PFSK-1 (cell line): Measurements from ENCODE around the gene IQGAP3.

Source experiments
- POLR2AphosphoS5 ChIP-seq: IDR thresholded peaks from 2 replicates; pipeline ENCODE4 v1.6.1; 2012; ENCODE audit warnings: low read depth, mild to moderate bottlenecking, control low read depth, low read length, moderate library complexity
- SIN3A ChIP-seq: IDR thresholded peaks from 2 replicates; pipeline ENCODE4 v1.6.1; 2012; ENCODE audit warnings: mild to moderate bottlenecking, low read length, moderate library complexity, borderline replicate concordance; ENCODE audit not compliant: insufficient read depth
- TAF1 ChIP-seq: IDR thresholded peaks from 2 replicates; pipeline ENCODE4 v1.6.1; 2012; ENCODE audit warnings: low read length, control low read depth, borderline replicate concordance; ENCODE audit not compliant: insufficient read depth
- TF ChIP-seq, protein P1 (sequence below), 2 experiments: IDR thresholded peaks; 2 replicates each; pipeline versions ENCODE4 v1.6.1 to v1.8.0; 2011 to 2012; ENCODE audit warnings: low read depth in 2 of 2, low read length in 2 of 2, control low read depth in 1 of 2, inconsistent platforms in 1 of 2, mild to moderate bottlenecking in 1 of 2, moderate library complexity in 1 of 2; ENCODE audit not compliant: insufficient read depth in 1 of 2

GRCh38 chr1:156493154-156493631 is 79.2 kb downstream of the IQGAP3 start:
- TF ChIP-seq POLR2AphosphoS5 (no peak), TAF1 (no peak), SIN3A (no peak)
- TF ChIP-seq, protein P1, sequence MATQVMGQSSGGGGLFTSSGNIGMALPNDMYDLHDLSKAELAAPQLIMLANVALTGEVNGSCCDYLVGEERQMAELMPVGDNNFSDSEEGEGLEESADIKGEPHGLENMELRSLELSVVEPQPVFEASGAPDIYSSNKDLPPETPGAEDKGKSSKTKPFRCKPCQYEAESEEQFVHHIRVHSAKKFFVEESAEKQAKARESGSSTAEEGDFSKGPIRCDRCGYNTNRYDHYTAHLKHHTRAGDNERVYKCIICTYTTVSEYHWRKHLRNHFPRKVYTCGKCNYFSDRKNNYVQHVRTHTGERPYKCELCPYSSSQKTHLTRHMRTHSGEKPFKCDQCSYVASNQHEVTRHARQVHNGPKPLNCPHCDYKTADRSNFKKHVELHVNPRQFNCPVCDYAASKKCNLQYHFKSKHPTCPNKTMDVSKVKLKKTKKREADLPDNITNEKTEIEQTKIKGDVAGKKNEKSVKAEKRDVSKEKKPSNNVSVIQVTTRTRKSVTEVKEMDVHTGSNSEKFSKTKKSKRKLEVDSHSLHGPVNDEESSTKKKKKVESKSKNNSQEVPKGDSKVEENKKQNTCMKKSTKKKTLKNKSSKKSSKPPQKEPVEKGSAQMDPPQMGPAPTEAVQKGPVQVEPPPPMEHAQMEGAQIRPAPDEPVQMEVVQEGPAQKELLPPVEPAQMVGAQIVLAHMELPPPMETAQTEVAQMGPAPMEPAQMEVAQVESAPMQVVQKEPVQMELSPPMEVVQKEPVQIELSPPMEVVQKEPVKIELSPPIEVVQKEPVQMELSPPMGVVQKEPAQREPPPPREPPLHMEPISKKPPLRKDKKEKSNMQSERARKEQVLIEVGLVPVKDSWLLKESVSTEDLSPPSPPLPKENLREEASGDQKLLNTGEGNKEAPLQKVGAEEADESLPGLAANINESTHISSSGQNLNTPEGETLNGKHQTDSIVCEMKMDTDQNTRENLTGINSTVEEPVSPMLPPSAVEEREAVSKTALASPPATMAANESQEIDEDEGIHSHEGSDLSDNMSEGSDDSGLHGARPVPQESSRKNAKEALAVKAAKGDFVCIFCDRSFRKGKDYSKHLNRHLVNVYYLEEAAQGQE (IDR thresholded peaks at IDR 0.05; ENCODE audit: insufficient read depth in 1 of 2, low read depth in 2 of 2, low read length in 2 of 2) = no peak
